GM18909 (cell line): ENCODE data around the gene ZCCHC8.
"Not testable (repeated sequence)": the region's sequence is repeated elsewhere in the genome, so short reads cannot be mapped to it uniquely, and the experiment has no call there.

Source experiments
- ATAC-seq: cut with Tn5 transposase; IDR thresholded peaks from one replicate; pipeline ENCODE4 v1.9.1; 2021; ENCODE audit warnings: mild to moderate bottlenecking; ENCODE audit not compliant: unreplicated experiment, poor library complexity

The ZCCHC8 gene

DNA sequence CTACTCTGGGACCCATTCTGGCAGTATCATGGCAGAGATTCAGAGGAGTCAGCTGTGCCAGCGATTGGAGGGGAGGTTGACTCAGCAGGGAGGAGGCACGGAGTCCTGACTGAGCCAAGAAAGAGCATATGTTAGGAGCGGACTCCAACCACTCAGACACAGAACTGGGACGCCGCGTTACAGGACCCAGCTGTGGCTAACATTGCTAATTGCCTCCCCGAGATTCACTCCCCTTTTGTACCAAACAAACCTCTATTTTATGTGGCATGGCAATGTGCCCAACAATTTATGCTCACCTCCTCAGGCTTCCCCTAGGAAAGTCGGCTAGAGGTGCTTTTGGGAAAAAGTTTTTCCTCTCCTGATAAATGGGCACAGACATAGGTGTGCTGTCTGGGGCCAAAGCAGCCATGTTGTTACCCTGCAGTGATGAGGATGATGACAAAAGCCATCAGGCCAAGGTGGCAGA lies 63.0 kb downstream of the ZCCHC8 start:
- no peak for ATAC-seq

DNA sequence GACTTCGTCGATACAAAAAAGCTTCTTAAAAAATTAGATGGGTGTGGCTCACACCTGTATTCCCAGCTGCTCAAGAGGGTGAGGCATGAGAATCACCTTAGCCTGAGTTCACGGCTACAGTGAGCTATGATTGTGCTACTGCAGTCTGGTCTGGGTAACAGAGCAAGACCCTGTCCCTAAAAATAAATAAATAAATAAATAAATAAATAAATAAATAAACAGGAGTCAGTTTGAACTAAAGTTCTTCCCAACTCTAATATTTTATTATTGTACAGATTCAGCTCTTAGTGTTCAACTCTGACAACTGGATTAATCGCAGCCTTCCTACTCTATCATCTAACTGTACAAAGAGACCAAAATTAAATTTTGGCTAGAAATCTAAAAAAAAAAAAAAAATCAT lies 65.5 kb downstream of the ZCCHC8 start:
- ATAC-seq: no peak

DNA sequence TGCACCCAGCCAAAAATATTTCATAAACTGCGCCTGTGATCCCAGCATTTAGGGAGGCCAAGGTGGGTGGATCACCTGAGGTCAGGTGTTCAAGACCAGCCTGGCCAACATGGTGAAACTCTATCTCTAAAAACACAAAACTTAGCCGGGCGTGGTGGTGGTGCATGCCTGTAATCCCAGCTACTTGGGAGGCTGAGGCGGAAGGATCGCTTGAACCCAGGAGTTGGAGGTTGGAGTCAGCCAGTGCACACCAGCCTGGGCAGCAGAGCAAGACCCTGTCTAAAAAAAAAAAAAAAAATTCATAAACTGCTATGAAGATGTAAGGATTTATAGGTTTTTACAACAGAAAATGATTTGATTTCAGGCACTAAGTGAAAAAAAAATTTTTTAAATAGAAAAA lies 71.7 kb downstream of the ZCCHC8 start:
- ATAC-seq: not testable (repeated sequence)

DNA sequence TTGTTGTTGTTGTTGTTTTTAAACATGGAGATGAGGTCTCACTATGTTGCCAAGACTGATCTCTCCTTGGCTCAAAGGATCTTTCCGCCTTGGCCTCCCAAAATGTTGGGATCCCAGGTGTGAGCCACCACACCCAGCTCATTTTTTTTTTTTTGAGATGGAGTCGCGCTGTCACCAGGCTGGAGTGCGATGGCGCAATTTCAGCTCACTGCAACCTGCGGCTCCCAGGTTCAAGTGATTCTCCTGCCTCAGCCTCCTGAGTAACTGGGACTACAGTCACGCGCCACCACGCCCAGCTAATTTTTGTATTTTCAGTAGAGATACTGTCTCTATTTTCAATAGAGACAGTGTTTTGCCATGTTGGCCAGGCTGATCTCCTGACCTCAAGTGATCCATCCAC lies 73.3 kb downstream of the ZCCHC8 start:
- ATAC-seq: no peak

DNA sequence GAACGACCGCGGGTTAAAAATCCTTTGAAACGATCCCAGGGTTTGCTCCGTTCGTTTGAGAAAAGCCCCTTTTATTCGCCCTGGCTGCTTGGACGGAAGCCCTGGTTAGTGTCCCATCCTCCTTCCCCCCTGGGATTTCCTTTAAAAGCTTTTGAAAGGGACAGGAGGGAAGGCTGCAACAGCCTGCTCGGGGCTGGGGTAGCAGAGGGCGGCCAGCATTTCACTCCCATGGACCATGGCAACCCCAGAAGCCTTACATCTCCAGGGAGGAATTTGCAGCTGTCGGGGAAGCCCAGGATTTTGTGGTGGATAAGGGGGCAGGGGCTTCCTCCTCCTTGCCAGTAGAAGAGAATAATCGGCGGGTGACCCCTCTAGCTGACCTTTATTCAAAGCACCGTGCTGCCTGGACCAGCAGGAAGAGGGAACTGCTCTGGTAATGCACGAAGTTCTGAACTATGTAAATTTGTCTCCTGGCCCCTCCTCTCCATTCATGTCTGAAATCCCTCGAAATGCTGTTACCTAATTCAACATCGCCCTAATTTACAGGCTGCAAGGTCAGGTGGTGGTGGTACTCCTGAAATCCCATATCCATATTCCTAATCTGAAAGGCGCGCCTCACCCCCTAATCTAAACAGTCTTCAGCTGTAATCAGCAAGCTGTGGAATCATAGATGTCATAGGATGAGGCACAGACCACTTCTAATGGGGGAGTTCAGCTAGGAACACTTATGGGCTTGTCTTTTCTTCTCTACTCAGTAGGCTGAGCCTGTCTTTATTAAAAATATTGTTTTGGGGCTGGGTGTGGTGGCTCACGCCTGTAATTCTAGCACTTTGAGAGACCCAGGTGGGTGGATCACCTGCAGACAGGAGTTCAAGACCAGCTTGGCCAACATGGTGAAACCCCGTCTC lies 77.2 kb downstream of the ZCCHC8 start:
- ATAC-seq: no peak

DNA sequence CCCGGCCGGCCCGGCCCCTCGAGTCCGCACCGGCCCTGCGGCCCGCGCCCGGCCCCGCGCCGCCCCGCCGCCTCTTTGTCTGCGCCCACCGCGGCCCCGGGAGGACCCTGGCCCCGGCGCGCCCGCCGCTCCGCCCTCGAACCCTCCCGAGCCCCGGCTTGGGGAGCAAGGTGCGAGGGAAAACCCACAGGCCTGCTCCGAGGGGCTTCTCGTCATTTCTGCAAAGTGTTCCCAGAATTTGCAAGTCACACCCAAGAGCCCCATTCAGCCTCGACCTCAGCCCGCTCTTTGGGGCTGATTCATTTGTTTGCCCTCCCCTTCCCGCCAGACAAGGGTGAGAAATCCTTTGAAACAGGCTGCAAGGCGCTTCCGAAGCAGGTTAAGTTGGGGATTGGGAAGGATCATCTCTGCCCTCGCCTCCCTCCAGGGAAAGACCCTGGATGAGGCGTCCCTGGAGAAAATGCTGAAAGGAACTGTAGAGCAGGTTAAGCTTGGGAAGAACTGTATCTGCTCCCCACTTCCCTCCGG lies 77.9 kb downstream of the ZCCHC8 start:
- ATAC-seq: peak; percentile 3

DNA sequence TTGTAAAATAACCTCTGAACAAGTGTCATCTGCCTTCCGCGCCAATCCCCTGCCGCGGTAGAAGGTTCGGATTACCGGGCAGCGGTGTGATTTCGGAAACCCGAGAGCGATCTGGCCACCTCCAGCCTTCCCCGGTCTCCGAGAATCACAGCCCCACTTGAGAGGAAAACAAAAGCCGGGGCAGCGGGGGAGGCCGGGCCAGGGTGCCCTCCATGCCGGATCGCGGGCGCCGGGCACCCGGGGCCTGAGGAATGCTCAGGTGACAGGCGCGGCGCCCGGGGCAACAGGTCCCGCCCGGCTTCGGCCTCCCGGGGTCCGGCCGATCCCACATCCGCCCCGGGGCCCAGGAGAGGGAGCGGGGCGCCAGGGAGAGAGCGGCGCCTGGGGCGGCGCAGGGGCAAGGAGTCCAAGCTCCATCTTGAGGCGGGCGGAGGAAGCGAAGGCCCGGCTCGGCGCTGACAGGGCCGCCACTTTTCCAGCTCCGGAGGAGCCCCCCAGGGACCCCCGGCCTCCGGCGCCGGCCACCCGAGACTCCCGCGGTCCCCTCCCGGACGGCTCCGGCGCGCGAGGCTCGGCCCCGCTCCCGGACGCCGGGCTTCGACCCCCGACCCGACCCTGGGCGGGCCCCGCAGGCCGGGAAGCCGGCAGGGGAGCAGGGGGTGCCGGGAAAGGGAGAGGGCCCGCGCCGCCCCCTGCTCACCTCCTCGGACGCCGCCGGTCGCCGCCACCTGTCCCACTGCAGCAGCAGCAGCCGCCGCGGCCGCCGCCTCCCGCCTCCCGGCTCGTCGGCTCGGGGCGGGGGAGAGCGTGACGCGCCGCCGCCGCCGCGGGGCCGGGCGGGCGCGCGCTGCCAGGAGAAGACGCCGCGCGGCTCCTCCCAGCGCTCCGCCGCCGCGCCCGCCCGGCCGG lies 78.7 kb downstream of the ZCCHC8 start, which contains the start of gene CLIP1:
Gene CLIP1 (minus strand): TSS at position 849 of the 909 bp plus-strand sequence. CDS start 42,217 bp downstream, outside the sequence.
- peak; percentile 59 for ATAC-seq
